Tibial artery (tissue), 4 donors: ENCODE measurements around the gene PRR5.
A peak's percentile ranks its signal among the peaks of the same experiment; 100 is the strongest.
"Not testable (repeated sequence)": the region's sequence is repeated elsewhere in the genome, so short reads cannot be mapped to it uniquely, and the experiment has no call there.

Experiments
- DNase-seq, 2 donors: peaks; one replicate each; pipeline ENCODE4 v3.0.0-alpha.2; 2019
- H3K27ac ChIP-seq, 2 donors: fragments of 200-600 bp; sonication (generic) in 1 of 2; 1 replicate in 1 of 2; 2 replicates in 1 of 2; pipeline ENCODE4 v1.5.1; 2018 to 2019; ENCODE audit warnings: mild to moderate bottlenecking in 1 of 2
- H3K27me3 ChIP-seq, 2 donors: fragments of 200-600 bp; sonication (generic) in 1 of 2; one replicate each; pipeline versions ENCODE4 v1.5.1 to v1.6.0; 2016 to 2019
- H3K36me3 ChIP-seq, 3 donors: fragments of 200-600 bp; sonication (generic) in 2 of 3; one replicate each; pipeline ENCODE4 v1.5.1; 2016 to 2019; ENCODE audit warnings: mild to moderate bottlenecking in 2 of 3
- H3K4me1 ChIP-seq, 4 donors: fragments of 200-600 bp; sonication (generic) in 2 of 4; 1 replicate in 3 of 4; 2 replicates in 1 of 4; pipeline ENCODE4 v1.5.1; 2016 to 2019
- H3K4me3 ChIP-seq, 2 donors: fragments of 200-600 bp; sonication (generic) in 1 of 2; 1 replicate in 1 of 2; 2 replicates in 1 of 2; pipeline ENCODE4 v1.5.1; 2018 to 2019; ENCODE audit warnings: mild to moderate bottlenecking in 2 of 2
- H3K9me3 ChIP-seq, 3 donors: fragments of 200-600 bp; sonication (generic) in 1 of 3; one replicate each; pipeline ENCODE4 v1.5.1; 2016 to 2019
- CTCF ChIP-seq, 2 experiments: fragments of 200-600 bp in 1 of 2; fragments of 450-650 bp in 1 of 2; IDR thresholded peaks; one replicate each; pipeline ENCODE4 v1.5.1; 2017 to 2019; ENCODE audit warnings: antibody characterized with exemption in 2 of 2, mild to moderate bottlenecking in 1 of 2, moderate library complexity in 1 of 2
- intact Hi-C: fragments of 100-400 bp; cut with DNase I; formaldehyde crosslinking; loops from one replicate; pipeline ENCODE4 v1.15.0; 2023; ENCODE audit warnings: low total_unique reads

PRR5 gene

GRCh38 chr22:44701824-44702478 lies at the start of gene PRR5:
PRR5 (plus strand) TSS chr22:44702204; CDS start chr22:44702475, 271 bp downstream.
- TF ChIP-seq CTCF (IDR thresholded peaks at IDR 0.05) = no peak
- peak within 1 kb of the TSS; percentile 49 to 67 for H3K4me3 ChIP-seq
- peak within 1 kb of the TSS in 1 of 2 donors; percentile 57 for H3K27ac ChIP-seq
- H3K9me3 ChIP-seq = no peaks in the 10 kb centered on the region
- peak; percentile 61 to 78 for DNase-seq
- H3K27me3 ChIP-seq = peaks cover 0 to 51% of the 10 kb centered on the region in 2 donors
- H3K36me3 ChIP-seq = no peaks in the 10 kb centered on the region
- intact Hi-C loops = no loop called here
- H3K4me1 ChIP-seq = peaks cover 0 to 33% (median 16%) of the 10 kb centered on the region in 4 donors

- H3K4me3 ChIP-seq, H3K9me3 ChIP-seq, intact Hi-C loops: not testable (repeated sequence)
Observed at GRCh38 chr22:44652866-44653265, 49.1 kb upstream of the PRR5 start.

GRCh38 chr22:44658311-44658953 lies 43.6 kb upstream of the PRR5 start:
- no peak for DNase-seq
- peaks cover 0 to 15% (median 8%) of the 10 kb centered on the region in 4 donors for H3K4me1 ChIP-seq
- no peak for TF ChIP-seq CTCF (IDR thresholded peaks at IDR 0.05)
- H3K9me3 ChIP-seq = no peaks in the 10 kb centered on the region
- peaks cover 0 to 18% of the 10 kb centered on the region in 2 donors for H3K27me3 ChIP-seq
- H3K27ac ChIP-seq = peak overlapping the region in 1 of 2 donors; percentile 44
- H3K36me3 ChIP-seq = no peaks in the 10 kb centered on the region
- intact Hi-C loops = no loop called here
- no peak overlapping the region for H3K4me3 ChIP-seq

More at GRCh38 chr22:44652866-44653265, 49.1 kb upstream of the PRR5 start:
- not testable (repeated sequence) for H3K4me1 ChIP-seq, H3K27ac ChIP-seq, DNase-seq, H3K36me3 ChIP-seq
- H3K27me3 ChIP-seq = peaks cover 0 to 12% of the 10 kb centered on the region in 2 donors

- no peak overlapping the region for H3K4me3 ChIP-seq
- intact Hi-C loops = no loop called here
- H3K36me3 ChIP-seq = no peaks in the 10 kb centered on the region
- no peak for DNase-seq
- peak overlapping the region in 1 of 2 donors; percentile 44 for H3K27ac ChIP-seq
- H3K9me3 ChIP-seq = no peaks in the 10 kb centered on the region
- TF ChIP-seq CTCF (IDR thresholded peaks at IDR 0.05) = no peak
- H3K27me3 ChIP-seq = peaks cover 0 to 19% of the 10 kb centered on the region in 2 donors
- peaks cover 0 to 15% (median 8%) of the 10 kb centered on the region in 4 donors for H3K4me1 ChIP-seq
Observed at GRCh38 chr22:44659140-44659539, 42.9 kb upstream of the PRR5 start.

- intact Hi-C loops = no loop called here
- Histone ChIP-seq H3K27ac (no peak overlapping the region), H3K4me1 (peaks cover 0 to 15% (median 8%) of the 10 kb centered on the region in 4 donors), H3K4me3 (no peak overlapping the region), H3K36me3 (no peaks in the 10 kb centered on the region), H3K9me3 (no peaks in the 10 kb centered on the region), H3K27me3 (peaks cover 0 to 30% of the 10 kb centered on the region in 2 donors)
- no peak for DNase-seq
- TF ChIP-seq CTCF (IDR thresholded peaks at IDR 0.05) = no peak
Observed at GRCh38 chr22:44660051-44660830, 41.8 kb upstream of the PRR5 start.
